IMR-90 (cell line): ENCODE measurements around the gene GNAI2. TPM values are rescaled to one million over a fixed set of nuclear protein-coding genes. Genes with fewer than 3 reads are reported as not detected.

Experiments
- ATAC-seq: fragments of 200-7000 bp; cut with Tn5 transposase; 2 replicates; pipeline ENCODE4 v1.9.1; 2020; ENCODE audit warnings: low read depth, mild to moderate bottlenecking, moderate library complexity
- BruUV-seq: library from RNA; stranded (reverse); fragments of 400-500 nt; replicated peaks from 2 replicates; lab custom pipeline; 2021; lab: Mats Ljungman, UMichigan
- CTCF ChIA-PET: fragments of 300-600 bp; formaldehyde crosslinking; extraction: SDS; loops from one replicate; lab custom pipeline; 2021; ENCODE audit warnings: antibody characterized with exemption; lab: Yijun Ruan, JAX
- POLR2A ChIA-PET: fragments of 300-600 bp; sonication (Branson Sonifier 250); formaldehyde crosslinking; loops from one replicate; lab custom pipeline; 2022; ENCODE audit warnings: antibody characterized with exemption; ENCODE audit not compliant: unreplicated experiment; lab: Charles Lee
- DNase-seq: peaks from one replicate; pipeline ENCODE4 v3.0.0; 2013
- H2AFZ ChIP-seq: replicated peaks from 2 replicates; pipeline ENCODE3; 2013; ENCODE audit warnings: low read length, mild to moderate bottlenecking; ENCODE audit not compliant: poor library complexity
- H2AK5ac ChIP-seq: 2 replicates; pipeline ENCODE4 v1.6.1; 2013; ENCODE audit warnings: low read depth, low read length, inconsistent platforms
- H2AK9ac ChIP-seq: replicated peaks from 2 replicates; pipeline ENCODE3; 2013; ENCODE audit warnings: mild to moderate bottlenecking, low read depth, low read length, moderate library complexity; ENCODE audit not compliant: poor library complexity
- H2BK120ac ChIP-seq: 2 replicates; pipeline ENCODE4 v1.6.1; 2013; ENCODE audit warnings: low read depth, low read length, inconsistent platforms
- H2BK15ac ChIP-seq: 3 replicates; pipeline ENCODE4 v1.6.1; 2013; ENCODE audit warnings: low read depth, low read length, inconsistent platforms
- H2BK20ac ChIP-seq: 2 replicates; pipeline ENCODE4 v1.6.1; 2013; ENCODE audit warnings: low read depth, mild to moderate bottlenecking, inconsistent platforms, low read length, moderate library complexity
- H2BK5ac ChIP-seq: 2 replicates; pipeline ENCODE4 v1.6.1; 2013; ENCODE audit warnings: mild to moderate bottlenecking, low read depth, low read length, inconsistent platforms; ENCODE audit not compliant: poor library complexity, severe bottlenecking
- H3K14ac ChIP-seq: replicated peaks from 2 replicates; pipeline ENCODE4 v1.6.1; 2013; ENCODE audit warnings: low read depth, low read length, inconsistent platforms
- H3K18ac ChIP-seq: 2 replicates; pipeline ENCODE4 v1.6.1; 2013; ENCODE audit warnings: low read depth, low read length, control low read depth
- H3K23ac ChIP-seq: 2 replicates; pipeline ENCODE4 v1.6.1; 2013; ENCODE audit warnings: low read depth, low read length, inconsistent platforms
- H3K27ac ChIP-seq: 2 replicates; pipeline ENCODE4 v1.5.1; 2013; ENCODE audit warnings: mild to moderate bottlenecking, control low read depth, low read length; ENCODE audit not compliant: insufficient read depth
- H3K27me3 ChIP-seq: 2 replicates; pipeline ENCODE4 v1.6.1; 2013; ENCODE audit warnings: low read length; ENCODE audit not compliant: control insufficient read depth, insufficient read depth
- H3K36me3 ChIP-seq: 2 replicates; pipeline ENCODE4 v1.6.1; 2013; ENCODE audit warnings: low read length, mixed read lengths; ENCODE audit not compliant: control insufficient read depth, insufficient read depth
- H3K4ac ChIP-seq: 2 replicates; pipeline ENCODE4 v1.6.1; 2013; ENCODE audit warnings: low read depth, low read length, inconsistent platforms
- H3K4me1 ChIP-seq: 2 replicates; pipeline ENCODE4 v1.6.1; 2013; ENCODE audit warnings: low read length, mixed read lengths; ENCODE audit not compliant: control insufficient read depth, insufficient read depth
- H3K4me2 ChIP-seq: 2 replicates; pipeline ENCODE4 v1.6.1; 2013; ENCODE audit warnings: low read depth, mild to moderate bottlenecking, control low read depth, low read length, moderate library complexity
- H3K4me3 ChIP-seq: 2 replicates; pipeline ENCODE4 v1.5.1; 2013; ENCODE audit warnings: low read depth, mild to moderate bottlenecking, control low read depth, low read length, moderate library complexity; ENCODE audit not compliant: insufficient read depth
- H3K56ac ChIP-seq: 2 replicates; pipeline ENCODE4 v1.6.1; 2013; ENCODE audit warnings: low read length, inconsistent platforms; ENCODE audit not compliant: insufficient read depth; ENCODE audit errors: extremely low read depth
- H3K79me1 ChIP-seq, 2 experiments: 2 replicates each; pipeline ENCODE4 v1.6.1; 2013; ENCODE audit warnings: low read length in 2 of 2, inconsistent platforms in 1 of 2, low read depth in 1 of 2
- H3K9ac ChIP-seq: 2 replicates; pipeline ENCODE4 v1.6.1; 2013; ENCODE audit warnings: low read depth, low read length, control low read depth
- H3K9me1 ChIP-seq: 2 replicates; pipeline ENCODE4 v1.6.1; 2013; ENCODE audit warnings: low read length, inconsistent platforms; ENCODE audit not compliant: insufficient read depth
- H3K9me3 ChIP-seq: 2 replicates; pipeline ENCODE4 v1.6.1; 2013; ENCODE audit warnings: low read length; ENCODE audit not compliant: control insufficient read depth, insufficient read depth
- H4K20me1 ChIP-seq: 2 replicates; pipeline ENCODE4 v1.6.1; 2013; ENCODE audit warnings: low read length, inconsistent platforms; ENCODE audit not compliant: insufficient read depth
- H4K5ac ChIP-seq: 2 replicates; pipeline ENCODE4 v1.6.1; 2013; ENCODE audit warnings: mild to moderate bottlenecking, low read depth, low read length, control low read depth
- H4K8ac ChIP-seq, 2 experiments: 2 replicates each; pipeline ENCODE4 v1.6.1; 2013; ENCODE audit warnings: low read depth in 2 of 2, low read length in 2 of 2, control low read depth in 1 of 2, inconsistent platforms in 1 of 2
- H4K91ac ChIP-seq: 2 replicates; pipeline ENCODE4 v1.6.1; 2013; ENCODE audit warnings: low read depth, low read length, inconsistent platforms; ENCODE audit not compliant: insufficient read depth
- BHLHE40 ChIP-seq: fragments of 150-350 bp; IDR thresholded peaks from 2 replicates; pipeline ENCODE4 v1.6.1; 2016; ENCODE audit warnings: mild to moderate bottlenecking, low read depth, low read length
- CHD1 ChIP-seq: IDR thresholded peaks from 2 replicates; pipeline ENCODE4 v1.6.1; 2012; ENCODE audit warnings: low read depth, low read length, improper control_type of control experiment
- FOS ChIP-seq: fragments of 150-350 bp; IDR thresholded peaks from 2 replicates; pipeline ENCODE4 v1.6.1; 2016; ENCODE audit warnings: low read depth, low read length
- MAZ ChIP-seq: IDR thresholded peaks from 2 replicates; pipeline ENCODE4 v1.6.1; 2012; ENCODE audit warnings: low read depth, mild to moderate bottlenecking, low read length, improper control_type of control experiment, moderate library complexity, borderline replicate concordance
- WGBS, 2 experiments: methylation state at CpG; one replicate each; pipeline versions ENCODE4 v1.1.5 to v1.1.7; 2013; ENCODE audit warnings: missing lambda C conversion rate in 2 of 2; ENCODE audit not compliant: insufficient read length in 1 of 2; ENCODE audit errors: extremely low coverage in 2 of 2; 5-methylcytosine and 5-hydroxymethylcytosine counted together
- dilution Hi-C: fragments of 300-500 bp; cut with HindIII; formaldehyde crosslinking; loops from one replicate; pipeline ENCODE4 v1.14.3; 2018; ENCODE audit warnings: low sequenced_read_pairs; ENCODE audit not compliant: unreplicated experiment
- in situ Hi-C: fragments of 300-500 bp; cut with MboI; formaldehyde crosslinking; loops from 3 replicates; pipeline ENCODE4 v1.14.3; 2019; ENCODE audit warnings: low sequenced_read_pairs, inconsistent platforms, mixed read lengths
- intact Hi-C: fragments of 100-400 bp; cut with micrococcal nuclease; formaldehyde crosslinking; loops from 2 replicates; pipeline ENCODE4 v1.10.0; 2022
- polyA plus RNA-seq, 3 experiments: library from polyadenylated mRNA; depleted of rRNA; stranded (reverse); fragments of >200 nt; gene quantifications; 2 replicates each; pipeline ENCODE4 v1.2.3, GENCODE V29; 2012; ENCODE audit warnings: low replicate concordance in 1 of 3
- total RNA-seq: library from RNA; depleted of rRNA; stranded (reverse); fragments of >200 nt; gene quantifications from 2 replicates; pipeline ENCODE4 v1.2.3, GENCODE V29; 2012
- TF ChIP-seq, protein P1 (sequence below): fragments of 150-350 bp; IDR thresholded peaks from 2 replicates; pipeline ENCODE4 v1.6.1; 2017; ENCODE audit warnings: mild to moderate bottlenecking, antibody characterized with exemption, low read length, low read depth

Gene GNAI2
- total and polyA plus RNA-seq, 2 of the 4 experiments (the other 2 are of a cell fraction) = 867 to 1,079 TPM

- TF ChIP-seq BHLHE40 = no peak
- TF ChIP-seq CHD1 = no peak
- no peak for TF ChIP-seq FOS
- TF ChIP-seq MAZ = no peak
- TF ChIP-seq, protein P1, sequence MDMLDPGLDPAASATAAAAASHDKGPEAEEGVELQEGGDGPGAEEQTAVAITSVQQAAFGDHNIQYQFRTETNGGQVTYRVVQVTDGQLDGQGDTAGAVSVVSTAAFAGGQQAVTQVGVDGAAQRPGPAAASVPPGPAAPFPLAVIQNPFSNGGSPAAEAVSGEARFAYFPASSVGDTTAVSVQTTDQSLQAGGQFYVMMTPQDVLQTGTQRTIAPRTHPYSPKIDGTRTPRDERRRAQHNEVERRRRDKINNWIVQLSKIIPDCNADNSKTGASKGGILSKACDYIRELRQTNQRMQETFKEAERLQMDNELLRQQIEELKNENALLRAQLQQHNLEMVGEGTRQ = no peak
- peaks cover 7% of the 10 kb centered on the region; the same call in 1 of the 2 replicates for H3K36me3 ChIP-seq
- H3K4me3 ChIP-seq = no peak overlapping the region
- no peak overlapping the region for H4K5ac ChIP-seq
- H3K56ac ChIP-seq = no peak overlapping the region
- no peak overlapping the region for H3K4me2 ChIP-seq
- no peaks in the 10 kb centered on the region for H3K9me1 ChIP-seq
- WGBS, 2 experiments = 86% methylated on average over 3 of the region's 8 CpGs; no CpG with 5 or more reads in 1 of the 2 experiments
- H3K4me1 ChIP-seq = no peaks in the 10 kb centered on the region
- no peak overlapping the region for H4K91ac ChIP-seq
- no peak overlapping the region for H2BK120ac ChIP-seq
- intact Hi-C loops = loop anchor here (1.0 kb wide), 2 partner anchors 34 to 81 kb away; no protein-coding TSS in a partner anchor
- no peak overlapping the region for H2BK5ac ChIP-seq
- dilution Hi-C loops = no loop called here
- ATAC-seq = no peak
- no peaks in the 10 kb centered on the region for H3K79me1 ChIP-seq
- H3K14ac ChIP-seq = no peak overlapping the region
- no peak for DNase-seq
- H2AFZ ChIP-seq = no peak overlapping the region
- H3K18ac ChIP-seq = no peak overlapping the region
- H3K23ac ChIP-seq = no peak overlapping the region
- H3K9ac ChIP-seq = no peak overlapping the region
- H4K8ac ChIP-seq = no peak overlapping the region
- CTCF ChIA-PET = interaction anchor here (0.6 to 1.3 kb wide), 2 partner anchors 13 to 77 kb away, joined by 3 to 6 read pairs; no protein-coding TSS in a partner anchor
- in situ Hi-C loops = loop anchor here (5.0 kb wide), 2 partner anchors 35 to 80 kb away; no protein-coding TSS in a partner anchor
- POLR2A ChIA-PET = no interaction called here
- no peak overlapping the region for H3K4ac ChIP-seq
- no peaks in the 10 kb centered on the region for H3K9me3 ChIP-seq
- no peak overlapping the region for H2BK20ac ChIP-seq
- no peak overlapping the region for H2AK9ac ChIP-seq
- peaks cover 28% of the 10 kb centered on the region for H3K27me3 ChIP-seq
- H4K20me1 ChIP-seq = peaks cover 4% of the 10 kb centered on the region; the same call in 1 of the 2 replicates
- H2AK5ac ChIP-seq = no peak overlapping the region
- no TSS peak for BruUV-seq
- no peak overlapping the region for H3K27ac ChIP-seq
- no peak overlapping the region for H2BK15ac ChIP-seq
Measured at GRCh38 chr3:50192124-50192523, 43.9 kb upstream of the GNAI2 start.
